ENCODE measurements around the gene ETF1.

The ETF1 gene

GRCh38 chr5:138461343-138462125 lies 81.5 kb downstream of the ETF1 start:
- TF ChIP-seq CTCF (IDR thresholded peaks at IDR 0.05; ENCODE audit: low read depth, low read length, missing control alignments): no peak
- H3K4me3 ChIP-seq (replicated peaks; ENCODE audit: low read depth, low read length): no peak overlapping the region
- no peak for DNase-seq (ENCODE audit: extremely low read depth, low read depth)

- no peak for DNase-seq (ENCODE audit: extremely low read depth, low read depth)
- TF ChIP-seq CTCF (IDR thresholded peaks at IDR 0.05; ENCODE audit: low read depth, low read length, missing control alignments): no peak
- H3K4me3 ChIP-seq (replicated peaks; ENCODE audit: low read depth, low read length): no peak overlapping the region
Observed at GRCh38 chr5:138460032-138460693, 82.9 kb downstream of the ETF1 start.

GRCh38 chr5:138459311-138459933 lies 83.6 kb downstream of the ETF1 start:
- H3K4me3 ChIP-seq (replicated peaks; ENCODE audit: low read depth, low read length): no peak overlapping the region
- DNase-seq (ENCODE audit: extremely low read depth, low read depth): no peak
- no peak for TF ChIP-seq CTCF (IDR thresholded peaks at IDR 0.05; ENCODE audit: low read depth, low read length, missing control alignments)

DNA sequence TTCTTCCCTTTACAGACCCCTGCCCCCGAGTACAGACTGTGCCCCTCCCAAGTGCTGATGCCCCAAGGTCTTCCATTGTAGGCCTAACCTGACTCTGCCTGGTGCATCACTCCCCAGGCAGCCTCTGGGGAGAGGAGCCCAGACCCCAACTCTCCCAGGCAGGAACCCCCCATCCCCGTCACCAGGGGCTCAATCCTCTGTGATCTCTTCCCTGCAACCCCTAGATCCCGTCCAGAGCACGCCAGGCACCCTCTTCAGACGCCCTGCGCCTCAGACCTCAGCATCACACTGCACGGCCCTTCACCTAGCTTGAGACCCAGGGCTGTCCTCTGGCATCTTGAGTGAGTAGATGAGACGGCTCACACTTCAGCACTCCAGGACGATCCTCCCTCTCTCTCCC lies 84.2 kb downstream of the ETF1 start:
- no peak for TF ChIP-seq CTCF (IDR thresholded peaks at IDR 0.05; ENCODE audit: low read depth, low read length, missing control alignments)
- no peak for DNase-seq (ENCODE audit: extremely low read depth, low read depth)
- H3K4me3 ChIP-seq (replicated peaks; ENCODE audit: low read depth, low read length): no peak overlapping the region

GRCh38 chr5:138458384-138458783 lies 84.7 kb downstream of the ETF1 start:
- no peak for TF ChIP-seq CTCF (IDR thresholded peaks at IDR 0.05; ENCODE audit: low read depth, low read length, missing control alignments)
- no peak overlapping the region for H3K4me3 ChIP-seq (replicated peaks; ENCODE audit: low read depth, low read length)
- DNase-seq (ENCODE audit: extremely low read depth, low read depth): no peak

DNA sequence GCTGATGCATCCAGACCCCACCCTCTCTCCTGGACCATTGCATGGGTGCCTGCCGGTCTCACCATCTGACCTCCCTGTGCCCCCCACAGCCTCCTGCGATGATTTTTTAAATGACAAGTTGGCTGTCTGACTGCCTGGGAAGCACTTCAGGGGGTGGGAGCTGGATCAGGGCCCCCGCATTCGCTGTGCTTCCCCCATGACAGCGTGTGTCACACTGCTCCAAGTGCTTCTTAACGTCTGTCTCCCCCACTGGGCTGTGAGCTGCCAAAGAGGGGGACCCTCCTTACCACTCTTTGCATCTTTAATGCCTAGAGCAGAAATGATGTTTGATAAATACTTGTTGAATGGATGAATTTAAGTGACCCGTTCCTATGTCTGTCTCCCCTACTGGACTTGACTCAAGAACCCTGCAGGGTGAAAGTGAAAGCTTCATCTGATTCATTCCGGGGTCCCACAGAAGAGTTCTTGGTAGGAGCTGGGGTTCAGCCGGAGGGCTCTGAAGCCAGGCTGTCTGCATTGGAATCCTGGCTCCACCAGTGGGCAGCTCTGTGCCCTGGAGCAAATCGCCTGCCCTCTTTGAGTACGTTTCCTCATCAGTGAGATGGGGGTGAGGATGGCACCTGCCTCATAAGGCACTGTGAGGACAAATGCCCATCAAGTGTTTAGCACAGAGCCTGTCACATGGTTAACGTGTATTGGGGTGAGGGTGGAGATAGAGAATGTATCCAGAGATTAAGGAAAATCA lies 85.3 kb downstream of the ETF1 start:
- no peak overlapping the region for H3K4me3 ChIP-seq (replicated peaks; ENCODE audit: low read depth, low read length)
- TF ChIP-seq CTCF (IDR thresholded peaks at IDR 0.05; ENCODE audit: low read depth, low read length, missing control alignments): no peak

More for the DNA sequence above, 85.3 kb downstream of the ETF1 start:
- DNase-seq (ENCODE audit: extremely low read depth, low read depth): no peak

Data from HFF-Myc (cell line).